A673 (cell line): ENCODE results near the gene ATCAY.

Source experiments
- CTCF ChIP-seq: fragments of 300-800, 200-600 bp; sonication (generic); conservative IDR thresholded peaks from 2 replicates; pipeline ENCODE4 v1.5.1; 2017; ENCODE audit warnings: low read depth, mild to moderate bottlenecking, antibody characterized with exemption, low read length, moderate library complexity, mixed read lengths
- EZH2 ChIP-seq: fragments of 200-600 bp; sonication (generic); IDR thresholded peaks from 2 replicates; pipeline ENCODE4 v1.6.1; 2017; ENCODE audit warnings: borderline replicate concordance, low read depth, mild to moderate bottlenecking, mixed read lengths, antibody characterized with exemption, low read length; ENCODE audit not compliant: poor library complexity, severe bottlenecking

DNA sequence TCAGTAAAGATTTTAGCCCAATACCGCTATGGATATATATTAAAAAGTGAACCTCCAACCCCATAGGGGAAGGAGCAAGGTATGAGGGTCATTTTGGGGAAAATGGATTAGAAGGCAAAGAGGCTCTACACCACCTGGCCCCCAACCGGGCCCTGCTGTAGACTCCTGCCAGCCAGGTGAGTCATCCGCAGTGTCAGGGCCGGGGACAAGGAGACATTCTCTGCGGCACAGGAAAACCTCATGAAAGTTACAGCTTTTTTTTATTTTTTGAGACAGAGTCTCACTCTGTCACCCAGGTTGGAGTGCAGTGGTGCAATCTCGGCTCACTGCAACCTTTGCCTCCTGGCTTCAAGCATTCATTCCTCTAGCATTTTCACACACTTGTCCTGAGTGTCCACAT lies 43.6 kb upstream of the ATCAY start:
- TF ChIP-seq CTCF, result no peak
- TF ChIP-seq EZH2, result no peak
